ENCODE measurements around the gene KIF14.
"Not testable (repeated sequence)": the region's sequence is repeated elsewhere in the genome, so short reads cannot be mapped to it uniquely, and the experiment has no call there.

The KIF14 gene

GRCh38 chr1:200634261-200635122, 13.9 kb upstream of the KIF14 start:
- no peak for DNase-seq

DNA sequence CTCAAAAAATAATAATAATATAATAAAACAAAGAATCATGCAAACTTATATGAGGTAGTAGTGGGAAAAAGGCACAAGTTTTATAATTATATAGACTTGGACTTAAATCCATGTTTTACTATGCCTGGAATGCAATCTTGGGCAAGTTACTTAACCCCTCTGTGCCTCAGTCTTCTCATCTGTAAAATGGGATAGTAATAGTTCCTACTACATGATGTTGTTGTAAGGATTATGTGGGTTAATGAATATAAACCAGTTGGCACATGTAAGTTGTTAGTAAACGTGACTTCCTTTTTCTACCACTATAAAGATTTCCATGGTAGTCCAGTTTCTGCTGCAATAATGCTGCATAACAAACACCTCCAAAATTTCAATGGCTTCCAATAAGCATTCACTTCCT, 10.8 kb upstream of the KIF14 start:
- DNase-seq, result no peak

GRCh38 chr1:200630515-200630899, 10.0 kb upstream of the KIF14 start:
- not testable (repeated sequence) for DNase-seq

GRCh38 chr1:200629876-200630514, 9.4 kb upstream of the KIF14 start:
- no peak for DNase-seq

DNA sequence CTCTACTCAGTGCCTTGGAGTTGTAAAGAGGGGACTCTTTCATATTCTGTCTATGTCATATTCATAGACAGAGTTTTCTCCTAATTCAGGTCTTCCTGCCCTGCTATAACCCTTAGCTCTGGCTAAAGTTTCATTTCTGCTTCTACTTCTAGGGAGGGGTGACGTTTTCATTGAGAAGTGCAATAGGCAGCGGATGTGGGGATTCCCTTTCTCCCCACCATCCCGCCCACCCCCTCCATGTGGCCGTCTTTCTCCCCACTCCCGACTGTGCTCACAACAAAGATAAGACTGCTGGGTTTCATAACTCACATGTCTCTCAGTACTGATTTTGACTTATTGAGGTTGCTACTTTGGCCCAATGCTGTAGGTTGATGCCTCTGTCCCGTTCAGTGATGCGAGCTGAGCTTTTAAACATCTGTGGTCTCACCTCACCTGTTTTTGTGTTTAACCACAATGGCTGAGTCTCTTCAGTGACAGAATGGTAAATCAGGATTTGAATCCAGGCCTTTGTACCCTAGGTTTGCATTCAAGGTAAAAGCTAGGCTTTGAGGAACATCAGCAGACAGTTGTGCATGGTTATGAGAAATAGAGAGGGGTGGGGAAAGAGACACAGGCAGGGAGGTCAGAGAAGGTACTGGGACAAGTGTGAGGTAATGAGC, 7.8 kb upstream of the KIF14 start:
- no peak for DNase-seq

DNA sequence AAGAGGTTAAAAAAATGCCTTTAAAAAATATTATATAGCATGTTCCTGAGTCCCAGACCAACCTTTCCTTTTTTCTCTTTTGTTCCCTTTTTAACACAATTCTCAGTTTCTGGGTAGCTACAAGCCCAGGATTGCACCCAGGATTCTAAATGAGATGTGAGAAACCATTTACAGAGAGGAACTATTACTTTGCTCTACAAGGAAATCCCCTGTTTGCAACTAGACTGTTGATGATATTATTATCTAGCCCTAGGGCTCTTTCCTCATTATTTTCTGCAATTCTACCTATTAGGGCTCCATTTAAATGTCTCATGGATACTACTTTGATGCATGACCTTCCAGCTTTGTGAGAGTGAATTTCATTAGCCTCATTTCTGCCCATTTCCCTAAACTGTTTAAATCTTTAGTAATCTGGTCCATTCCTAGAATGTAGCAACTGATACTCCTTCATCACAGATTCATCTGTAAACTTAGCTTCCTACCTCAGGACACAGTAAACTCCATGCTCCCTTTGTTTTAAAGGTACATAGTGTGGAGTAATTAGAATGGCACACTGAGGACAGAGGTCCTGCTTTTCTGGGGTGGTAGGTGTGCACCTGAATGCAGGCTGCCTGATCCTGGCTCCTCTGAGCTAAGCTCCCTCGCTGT, 7.1 kb upstream of the KIF14 start:
- no peak for DNase-seq

DNA sequence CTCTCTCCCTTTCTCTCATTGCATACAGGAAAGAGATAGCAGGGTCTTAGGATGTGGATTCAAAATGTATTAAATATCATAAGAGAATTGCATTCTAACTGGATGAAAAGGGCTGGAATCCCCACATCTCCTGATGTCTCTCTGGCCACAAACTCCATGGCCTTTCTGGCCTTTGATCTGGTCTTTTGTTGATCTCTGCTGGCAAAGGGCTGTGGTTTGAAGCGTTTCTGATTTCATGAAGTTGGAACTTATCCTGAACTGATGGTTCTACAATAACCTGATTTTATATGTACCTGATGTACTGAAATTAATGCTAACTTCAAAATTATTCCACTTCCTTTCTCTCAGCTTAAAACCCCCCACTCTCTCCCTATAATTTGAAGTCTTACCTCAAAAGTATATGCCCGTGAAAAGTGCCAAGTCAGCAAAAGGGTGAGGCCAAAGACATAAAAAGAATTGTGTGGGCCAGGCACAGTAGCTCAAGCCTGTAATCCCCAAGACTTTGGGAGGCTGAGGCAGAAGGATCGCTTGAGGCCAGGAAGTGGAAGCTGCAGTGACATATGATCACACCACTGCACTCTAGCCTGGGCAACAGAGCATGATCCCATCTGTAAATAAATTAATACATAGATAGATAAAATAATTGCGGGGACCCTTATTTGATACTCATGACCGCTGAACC, 6.4 kb upstream of the KIF14 start:
- DNase-seq, result no peak

GRCh38 chr1:200625381-200625824, 4.9 kb upstream of the KIF14 start:
- DNase-seq, result no peak

DNA sequence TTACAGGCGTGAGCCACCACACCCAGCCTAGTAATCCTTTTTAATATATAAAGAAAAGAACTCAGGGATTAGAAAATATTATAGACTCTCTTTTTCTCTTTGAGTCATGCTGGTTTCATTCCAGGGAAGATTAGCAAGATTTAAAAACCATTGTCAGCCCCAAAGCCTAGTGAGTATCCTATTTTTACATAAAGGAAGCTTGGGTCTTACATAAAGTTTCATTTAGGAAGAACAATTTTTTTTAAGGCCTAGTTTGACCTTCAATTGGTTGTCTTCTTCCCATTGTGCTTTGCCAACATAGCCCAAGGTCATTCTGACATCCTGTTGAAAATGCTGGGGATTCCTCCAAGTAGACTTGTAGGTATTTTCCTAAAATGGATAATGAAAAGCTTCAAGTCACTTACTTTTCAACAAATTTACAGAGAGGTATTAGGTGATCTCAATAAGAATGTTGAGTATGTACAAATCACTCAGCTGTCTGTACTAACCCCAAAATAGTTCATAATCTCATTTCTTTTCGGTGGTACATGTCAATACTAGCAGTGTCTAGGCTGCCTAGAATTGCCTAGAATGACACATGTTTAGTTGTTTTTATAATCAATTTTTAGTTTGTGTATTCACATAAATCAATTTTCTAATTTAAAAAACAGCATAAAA, 4.3 kb upstream of the KIF14 start:
- DNase-seq, result no peak

DNA sequence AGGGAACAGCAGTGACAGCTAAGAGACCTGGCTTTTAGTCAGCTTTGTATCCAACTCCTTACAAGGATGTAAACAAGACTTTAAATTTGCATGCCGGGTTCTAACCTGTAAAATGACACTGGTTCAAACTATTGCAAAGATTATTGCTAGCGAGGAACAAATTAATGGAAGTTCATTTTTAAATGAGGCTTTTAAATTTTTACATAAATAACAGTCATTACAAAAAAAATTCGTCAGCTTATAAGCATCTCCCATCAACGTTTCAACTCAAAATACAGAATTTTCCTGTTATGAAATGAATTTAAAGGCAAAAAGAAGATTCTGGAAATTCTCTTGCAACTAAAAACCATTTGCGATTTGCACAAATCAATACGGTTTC, 668 bp downstream of the KIF14 start:
- no peak for DNase-seq

GRCh38 chr1:200610846-200611245, 9.7 kb downstream of the KIF14 start:
- no peak for DNase-seq

GRCh38 chr1:200602632-200603031, 17.9 kb downstream of the KIF14 start:
- DNase-seq, result no peak

- DNase-seq, result no peak
Observed at GRCh38 chr1:200590001-200590400, 30.6 kb downstream of the KIF14 start.

DNA sequence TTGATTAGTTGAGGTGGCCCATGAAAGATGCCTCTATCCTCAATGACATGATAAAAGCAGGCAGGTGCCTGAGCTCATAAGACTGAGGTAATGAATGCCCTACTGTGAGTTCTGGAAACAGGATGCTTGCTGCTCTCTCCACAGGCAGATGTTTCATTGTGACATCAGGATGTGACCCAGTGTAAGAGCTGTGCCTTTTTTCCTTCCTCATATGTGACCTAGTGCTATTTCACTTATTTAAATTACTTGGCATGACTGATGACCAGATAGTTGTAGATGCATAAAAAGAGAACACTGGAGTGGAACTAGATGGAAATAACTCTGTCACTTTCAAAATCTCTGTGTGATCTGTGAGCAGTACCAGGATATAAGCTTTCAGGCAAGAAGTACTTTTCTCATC, 31.9 kb downstream of the KIF14 start:
- no peak for DNase-seq

DNA sequence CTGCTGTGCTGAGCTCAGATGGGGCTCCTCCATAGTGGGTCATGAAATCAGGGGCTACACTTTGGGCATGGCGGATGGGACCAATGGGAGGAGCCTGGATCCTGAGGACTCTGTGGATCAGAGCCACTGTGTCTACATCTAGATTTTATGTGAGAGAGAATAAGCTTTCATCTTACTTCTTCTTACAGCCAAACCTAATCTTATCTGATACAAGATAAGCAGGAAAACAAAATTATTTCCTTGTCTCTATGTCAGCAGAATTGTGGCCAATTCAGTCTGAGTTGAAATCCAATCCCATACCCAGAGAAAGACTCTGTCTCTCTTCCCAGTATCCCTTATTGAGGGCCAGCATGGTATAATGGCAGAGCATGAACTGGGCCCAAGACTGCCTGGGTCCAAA, 56.2 kb downstream of the KIF14 start:
- DNase-seq, result no peak

DNA sequence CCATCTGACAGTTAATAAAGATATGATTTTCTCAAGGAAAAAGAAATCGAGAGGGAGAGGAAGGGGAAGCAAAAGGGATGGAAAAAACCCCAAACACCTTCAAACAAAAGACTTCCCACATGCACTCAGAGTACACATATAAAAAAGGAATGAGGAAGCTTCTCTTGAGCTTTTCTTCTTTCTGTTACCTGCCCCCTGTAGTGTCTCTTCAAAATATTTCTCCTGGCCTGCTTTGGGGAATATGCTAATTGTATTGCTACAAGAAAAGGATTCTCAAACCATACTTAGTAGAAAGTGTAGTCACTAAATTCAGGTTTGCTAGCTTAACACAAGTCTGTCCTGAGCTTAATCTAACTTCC, 58.7 kb downstream of the KIF14 start:
- DNase-seq, result no peak

DNA sequence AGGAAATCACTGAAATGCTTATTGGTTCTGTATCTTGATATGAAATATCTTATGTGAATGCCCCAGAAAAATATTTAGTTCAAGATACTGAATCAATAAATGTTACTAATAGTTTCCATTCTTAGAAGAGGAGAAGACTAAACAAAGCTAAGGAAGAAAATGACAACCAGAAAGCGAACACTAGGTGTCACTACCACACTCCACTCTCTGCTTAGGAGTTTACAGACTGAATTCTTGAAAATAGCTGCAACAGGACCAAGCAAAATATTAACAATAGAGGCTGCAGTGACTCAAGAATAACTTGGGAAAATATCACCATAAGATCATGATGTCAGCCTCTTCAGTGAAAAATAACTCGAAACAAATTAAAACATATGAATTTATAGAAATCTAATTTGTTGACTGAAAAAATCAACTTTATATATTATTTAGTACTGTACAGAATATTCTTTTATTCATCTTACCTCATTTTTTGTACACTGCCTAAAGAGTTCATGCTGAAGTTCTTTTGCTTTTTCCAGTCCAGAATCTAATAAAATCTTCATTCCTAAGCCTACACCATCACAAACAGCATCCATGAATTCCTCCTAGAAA, 61.6 kb downstream of the KIF14 start:
- DNase-seq, result no peak

DNA sequence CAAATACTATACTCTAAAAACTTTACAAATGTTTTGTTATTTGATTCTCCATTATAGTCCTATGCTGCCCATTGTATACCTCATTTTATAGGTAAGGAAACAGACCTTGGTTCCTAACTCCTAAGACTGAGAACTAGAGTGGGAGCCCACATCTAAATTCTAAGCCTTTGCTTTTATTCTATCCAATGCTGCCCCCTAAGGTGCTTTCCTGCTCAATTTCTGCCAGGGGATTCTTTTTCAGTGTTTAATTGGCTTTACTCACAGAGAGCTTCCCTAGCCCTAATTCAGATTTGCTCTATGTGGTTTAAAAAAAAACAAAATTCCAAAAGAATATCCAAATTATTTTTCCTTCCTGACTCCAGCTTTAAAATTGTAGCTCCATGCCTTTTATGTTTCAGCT, 64.5 kb downstream of the KIF14 start:
- no peak for DNase-seq

GRCh38 chr1:200552737-200553136, 67.8 kb downstream of the KIF14 start:
- not testable (repeated sequence) for DNase-seq

- DNase-seq, result no peak
Observed at GRCh38 chr1:200550367-200550766, 70.2 kb downstream of the KIF14 start.

DNA sequence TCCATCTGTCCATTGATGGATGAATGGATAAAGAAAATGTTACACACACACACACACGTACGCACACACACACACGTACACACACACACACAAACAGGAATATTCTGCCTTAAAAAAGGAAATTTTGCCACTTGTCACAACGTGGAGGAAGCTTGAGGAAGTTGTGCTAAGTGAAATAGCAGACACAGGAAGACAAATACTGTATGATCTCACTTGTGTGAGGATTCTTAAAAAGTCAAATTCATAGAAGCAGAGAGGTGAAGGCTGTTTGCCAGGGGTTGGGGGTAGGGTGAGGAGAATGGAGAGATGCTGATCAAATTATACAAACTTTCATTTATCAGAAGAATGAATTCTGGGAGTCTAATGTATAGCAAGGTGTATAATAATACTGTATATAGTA, 73.2 kb downstream of the KIF14 start:
- no peak for DNase-seq

DNA sequence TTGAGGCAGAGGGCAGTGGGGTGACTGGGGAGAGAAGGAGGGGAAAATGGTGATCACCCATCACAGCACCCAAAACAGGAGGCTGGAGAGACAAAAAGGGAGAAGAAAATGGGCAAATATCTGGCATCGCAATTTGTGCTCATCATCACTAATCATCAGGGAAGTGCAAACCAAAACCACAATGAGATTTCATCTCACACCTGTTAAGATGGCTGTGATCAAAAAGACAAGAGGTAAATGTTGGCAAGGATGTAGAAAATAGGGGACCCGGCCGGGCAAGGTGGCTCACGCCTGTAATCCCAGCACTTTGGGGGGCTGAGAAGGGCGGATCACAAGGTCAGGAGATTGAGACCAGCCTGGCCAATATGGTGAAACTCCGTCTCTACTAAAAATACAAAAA, 74.0 kb downstream of the KIF14 start:
- no peak for DNase-seq
